Activated T-cell treated with anti-CD3 and anti-CD28 coated beads, Interleukin-2, amount 50 U/mL, for 1 hour (primary cell): ENCODE measurements around the gene CEP170B.
"Not testable (repeated sequence)": the region's sequence is repeated elsewhere in the genome, so short reads cannot be mapped to it uniquely, and the experiment has no call there.

Source experiments
- DNase-seq: peaks from one replicate; pipeline ENCODE4 v3.0.0-alpha.2; 2020

CEP170B gene

GRCh38 chr14:104844306-104845032 lies 20.6 kb upstream of the CEP170B start:
- DNase-seq, result no peak

DNA sequence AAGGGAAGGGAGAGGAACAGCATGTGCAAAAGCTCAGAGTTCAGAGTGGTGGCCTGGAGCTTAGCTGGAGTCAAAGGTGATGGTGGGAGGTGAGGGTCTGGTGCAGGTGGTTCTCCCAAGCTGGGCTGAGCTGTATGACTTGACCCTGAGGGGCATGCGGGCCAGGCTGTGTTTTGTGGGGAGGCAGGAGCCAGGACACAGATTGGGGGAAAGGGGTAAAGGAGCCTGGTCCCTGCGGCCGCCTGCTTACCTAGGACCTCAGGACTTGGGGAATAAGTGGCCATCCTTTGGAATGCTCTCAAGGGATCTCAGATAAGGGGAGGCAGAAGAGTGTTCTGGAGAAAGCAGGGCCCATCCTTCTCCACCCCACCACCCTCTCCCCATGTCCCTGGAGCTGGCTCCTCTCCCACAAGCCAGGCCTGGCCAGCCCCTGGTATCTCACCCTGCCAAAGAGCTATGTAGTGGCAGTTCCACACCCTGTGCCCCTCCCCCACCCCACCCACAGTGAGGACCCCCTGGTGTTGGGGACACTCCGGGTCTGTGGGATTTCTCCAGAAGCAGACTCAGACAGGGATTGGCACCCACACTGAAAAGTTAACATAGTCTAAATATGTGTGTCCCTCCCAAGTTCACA lies 19.9 kb upstream of the CEP170B start:
- no peak for DNase-seq

DNA sequence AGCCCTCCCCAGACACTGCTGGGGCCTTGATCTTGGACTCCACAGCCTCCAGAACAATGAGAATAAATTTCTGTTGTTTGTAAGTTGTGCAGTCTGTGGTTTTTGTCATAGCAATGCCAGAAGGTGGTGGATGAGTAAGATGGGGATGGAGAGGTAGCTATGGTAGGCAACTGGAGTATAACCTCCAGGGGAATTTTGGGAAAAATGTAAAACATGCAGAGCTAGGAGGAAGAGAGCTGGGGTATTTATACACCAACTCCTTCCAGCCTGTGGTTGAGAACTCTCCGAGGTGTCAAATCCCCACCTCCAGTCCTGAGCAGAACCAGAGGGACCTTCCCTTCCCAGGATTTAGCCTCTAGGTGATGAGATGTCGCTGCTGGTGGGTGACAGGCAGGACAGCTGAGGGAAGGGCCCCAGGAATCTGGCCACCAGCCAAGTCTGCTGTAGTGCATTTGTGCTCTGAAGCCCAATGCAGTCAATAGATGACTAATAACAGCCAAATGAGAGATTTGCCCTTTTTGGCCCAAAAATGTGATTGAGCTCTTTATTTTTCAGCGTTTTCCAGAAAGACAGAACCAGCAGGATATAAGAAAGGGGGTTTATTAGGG lies 19.1 kb upstream of the CEP170B start:
- DNase-seq, result no peak

- DNase-seq, result no peak
These were observed 12.8 kb upstream of the CEP170B start for GRCh38 chr14:104852280-104852663.

- no peak for DNase-seq
These were observed 9.5 kb upstream of the CEP170B start for GRCh38 chr14:104855532-104856090.

- no peak for DNase-seq
These were observed 8.8 kb upstream of the CEP170B start for GRCh38 chr14:104856157-104856868.

DNA sequence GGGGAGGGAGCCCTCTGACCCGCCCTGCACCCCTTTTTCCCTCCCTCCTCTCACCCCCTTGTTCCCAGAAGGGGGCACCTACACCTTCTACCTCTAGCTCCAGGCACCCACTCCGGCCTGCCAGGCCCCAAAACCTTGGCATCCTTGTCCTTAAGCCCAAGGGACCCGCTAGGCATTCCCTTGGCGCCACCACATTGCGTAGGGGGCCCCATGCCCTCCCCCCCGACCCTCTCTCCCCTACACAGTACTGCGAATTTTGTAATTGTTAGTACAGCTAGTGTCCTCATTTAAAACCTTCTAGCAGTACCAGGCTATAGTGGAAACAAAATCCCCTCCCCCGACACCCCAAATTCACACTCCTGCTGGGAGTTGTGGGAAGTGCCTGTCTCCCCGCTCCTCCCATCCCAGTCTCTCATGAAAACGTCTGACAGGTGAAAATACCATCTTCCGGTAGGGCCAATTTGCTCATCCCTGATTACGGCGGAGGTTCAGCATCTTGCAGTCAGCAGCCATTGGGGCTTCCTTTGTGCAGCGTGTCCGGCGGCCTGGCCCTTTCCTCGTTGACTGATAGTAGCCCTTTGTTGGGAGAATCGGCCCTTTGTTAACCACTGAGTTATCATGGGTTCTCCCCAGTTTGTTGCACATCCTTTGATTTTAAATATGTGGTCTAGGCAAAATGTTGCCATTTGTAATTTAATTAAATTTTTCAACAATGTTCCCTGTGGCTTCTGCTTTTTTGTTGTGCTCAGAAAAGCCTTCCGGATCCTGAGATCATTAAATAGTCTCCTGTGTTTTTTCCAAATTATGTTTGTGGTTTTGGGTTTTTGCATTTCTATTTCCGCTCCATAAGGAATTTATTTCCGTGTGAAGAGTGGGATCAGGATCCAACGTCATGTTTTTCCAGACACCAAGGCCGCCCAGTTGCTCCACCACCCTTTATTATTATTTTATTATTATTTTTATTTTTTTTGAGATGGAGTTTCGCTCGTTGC lies 7.9 kb upstream of the CEP170B start:
- no peak for DNase-seq

DNA sequence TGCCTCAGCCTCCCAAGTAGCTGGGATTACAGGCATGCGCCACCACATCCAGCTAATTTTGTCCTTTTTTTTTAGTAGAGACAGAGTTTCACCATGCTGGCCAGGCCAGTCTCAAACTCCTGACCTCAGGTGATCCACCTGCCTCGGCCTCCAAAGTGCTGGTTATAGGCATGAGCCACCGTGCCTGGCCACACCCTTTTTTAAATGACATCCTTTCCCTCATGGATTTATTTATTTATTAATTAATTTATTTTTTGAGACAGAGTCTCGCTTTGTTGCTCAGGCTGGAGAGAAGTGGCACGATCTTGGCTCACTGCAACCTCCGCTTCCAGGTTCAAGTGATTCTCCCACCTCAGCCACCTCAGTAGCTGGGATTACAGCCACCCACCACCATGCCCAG lies 7.1 kb upstream of the CEP170B start:
- DNase-seq, result not testable (repeated sequence)

DNA sequence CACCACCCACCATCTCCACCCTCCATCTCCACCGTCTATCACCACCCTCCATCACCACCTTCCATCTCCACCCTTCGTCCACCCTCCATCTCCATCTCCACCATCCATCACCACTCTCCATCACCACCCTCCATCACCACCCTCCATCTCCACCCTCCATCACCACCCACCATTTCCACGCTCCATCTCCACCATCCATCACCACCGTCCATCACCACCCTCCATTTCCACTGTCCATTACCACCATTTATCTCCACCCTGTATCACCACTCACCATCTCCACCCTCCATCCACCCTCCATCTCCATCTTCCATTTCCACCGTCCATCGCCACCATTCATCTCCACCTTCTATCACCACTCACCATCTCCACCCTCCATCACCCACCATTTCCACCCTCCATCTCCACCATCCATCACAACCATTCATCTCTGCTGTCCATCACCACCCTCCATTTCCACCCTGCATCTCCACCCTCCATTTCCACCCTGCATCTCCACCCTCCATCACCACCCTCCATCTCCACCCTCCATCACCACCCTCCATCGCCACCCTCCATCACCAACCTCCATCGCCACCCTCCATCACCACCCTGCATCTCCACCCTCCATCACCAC lies 6.1 kb upstream of the CEP170B start:
- no peak for DNase-seq

DNA sequence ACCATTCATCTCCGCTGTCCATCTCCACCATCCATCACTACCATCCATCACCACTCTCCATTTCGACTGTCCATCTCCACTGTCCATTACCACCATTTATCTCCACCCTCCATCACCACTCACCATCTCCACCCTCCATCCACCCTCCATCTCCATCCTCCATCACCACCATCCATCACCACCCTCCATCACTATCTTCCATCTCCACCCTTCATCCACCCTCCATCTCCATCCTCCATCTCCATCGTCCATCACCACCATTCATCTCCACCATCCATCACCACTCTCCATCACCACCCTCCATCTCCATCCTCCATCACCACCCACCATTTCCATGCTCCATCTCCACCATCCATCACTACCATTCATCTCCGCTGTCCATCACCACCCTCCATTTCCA lies 5.2 kb upstream of the CEP170B start:
- DNase-seq, result no peak

- no peak for DNase-seq
These were observed 4.7 kb upstream of the CEP170B start for GRCh38 chr14:104860414-104860813.

DNA sequence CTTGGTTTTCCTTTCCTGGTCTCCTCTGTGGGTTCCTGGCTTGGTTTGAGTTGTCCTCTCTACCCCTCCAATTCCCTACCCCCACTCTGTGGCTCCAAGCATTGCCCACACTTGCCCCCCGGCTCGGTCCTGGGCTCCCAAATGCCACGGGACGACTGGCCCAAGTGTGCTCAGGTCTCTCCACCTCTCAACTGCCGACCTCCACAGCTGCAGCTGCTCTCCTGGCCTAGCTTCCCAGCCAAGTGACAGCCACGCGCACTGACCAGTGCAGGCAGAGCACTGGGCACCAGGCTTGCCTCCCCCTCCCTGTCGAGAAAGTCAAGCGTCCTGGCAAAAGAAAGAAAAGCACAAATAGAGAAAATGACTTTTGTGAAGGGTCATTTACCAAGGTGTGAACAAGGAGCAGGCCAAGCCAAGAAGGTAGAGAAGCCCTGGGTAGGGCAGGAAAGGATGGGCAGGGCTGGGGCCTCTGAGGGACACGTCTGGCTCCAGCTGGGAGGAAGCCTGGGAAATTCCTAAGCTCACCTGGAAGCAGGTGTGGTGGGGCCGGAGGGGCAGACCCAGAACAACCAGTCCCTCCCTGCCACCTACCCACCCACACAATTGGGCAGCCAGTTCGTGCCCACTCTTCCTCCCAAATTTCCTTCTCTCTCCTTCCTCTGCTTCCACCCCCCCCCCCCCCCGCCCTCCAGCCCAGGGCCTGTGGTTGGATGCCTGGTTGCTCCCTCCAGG lies 1.8 kb upstream of the CEP170B start:
- DNase-seq, result no peak

GRCh38 chr14:104863923-104864266 lies 1.2 kb upstream of the CEP170B start:
- DNase-seq, result no peak

DNA sequence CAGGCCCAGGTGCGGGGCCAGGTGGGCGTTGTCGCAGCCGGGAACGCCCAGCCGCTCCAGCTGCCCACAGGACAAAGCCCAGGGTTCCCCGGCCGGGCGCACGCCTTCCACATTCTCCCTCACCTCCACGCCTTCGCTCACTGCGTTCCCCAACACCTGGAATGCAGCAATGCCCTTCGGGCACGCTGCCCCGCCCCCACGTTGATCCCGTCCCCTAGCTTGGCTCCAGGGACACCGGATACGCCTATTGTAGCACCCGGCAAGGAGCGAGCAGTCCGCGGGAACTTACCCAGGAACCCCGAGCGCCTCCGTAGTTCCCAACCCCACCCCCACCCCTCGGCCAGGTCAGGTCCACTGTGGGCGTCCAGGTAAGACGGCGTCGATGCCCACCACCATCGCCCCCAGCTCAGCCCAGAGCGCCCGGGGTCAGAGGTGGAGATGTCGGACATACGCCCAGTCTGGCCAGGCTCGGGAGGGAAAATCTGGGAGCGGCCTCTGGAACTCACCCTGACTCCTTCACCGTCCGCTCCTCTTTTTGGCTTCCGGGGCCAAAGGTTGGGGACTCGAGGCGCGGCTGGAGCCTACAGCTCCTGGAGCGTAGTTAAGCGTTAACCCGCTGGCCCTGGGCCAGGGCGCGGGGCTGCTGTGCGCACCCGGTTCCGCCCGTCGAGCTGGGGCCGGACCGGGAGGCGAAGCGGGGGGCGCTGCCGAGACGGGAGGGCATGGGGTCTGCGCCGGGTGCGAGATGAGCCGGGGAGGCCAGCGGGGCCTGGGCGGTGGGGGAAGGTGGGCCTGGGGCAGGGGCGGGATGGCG lies 594 bp upstream of the CEP170B start:
- no peak for DNase-seq

GRCh38 chr14:104865631-104866441 lies 768 bp downstream of the CEP170B start:
- peak; percentile 49 for DNase-seq

DNA sequence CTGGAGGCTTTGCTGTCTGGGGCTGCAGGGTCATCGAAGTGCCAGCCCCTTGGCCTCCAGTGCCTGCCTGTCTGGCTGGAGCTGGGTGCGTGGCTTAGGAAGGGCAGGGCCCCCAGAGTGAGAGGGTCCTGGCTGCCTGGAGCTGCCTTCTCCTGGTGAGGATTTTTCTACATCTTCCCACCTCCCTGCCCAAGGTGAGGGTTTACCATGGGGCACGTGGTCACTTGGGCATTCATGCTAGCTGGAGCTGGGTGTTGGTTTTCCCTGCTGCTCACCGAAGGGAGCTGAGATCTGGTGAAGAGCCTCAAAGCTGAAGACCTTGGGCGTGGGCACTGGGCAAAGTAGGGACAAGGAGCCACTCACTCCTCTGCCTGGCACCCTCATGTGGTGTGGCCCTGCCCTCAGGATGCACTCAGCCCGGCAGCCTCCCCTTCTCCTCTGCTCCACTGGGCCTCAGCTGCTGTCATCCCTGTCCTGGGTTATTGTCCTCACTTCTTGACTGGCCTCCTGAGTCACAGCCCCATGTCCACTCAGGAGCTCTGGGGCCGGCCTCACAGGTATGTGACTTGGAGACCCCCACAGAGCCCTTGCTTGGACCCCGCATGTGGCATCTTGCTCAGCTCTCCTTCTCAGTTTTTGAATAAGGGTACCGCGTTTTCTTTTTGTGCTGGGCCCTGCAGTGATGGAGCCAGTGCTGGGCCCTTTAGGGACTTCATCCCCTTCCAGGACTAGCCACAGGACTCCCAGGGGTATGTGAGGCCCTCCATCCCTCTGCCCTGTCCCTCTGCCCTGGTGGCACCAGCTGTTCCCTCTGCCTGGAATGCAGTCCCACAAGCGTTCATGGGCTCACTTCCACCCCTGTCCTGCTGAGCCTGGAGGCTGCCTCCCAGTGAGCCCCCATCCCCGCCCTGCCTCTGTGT lies 1.6 kb downstream of the CEP170B start:
- DNase-seq, result no peak

- DNase-seq, result no peak
These were observed 2.4 kb downstream of the CEP170B start for GRCh38 chr14:104867371-104868059.
